Stimulated activated CD4-positive, alpha-beta T cell treated with anti-CD3 and anti-CD28 coated beads, Interleukin-4, amount 100 ng/mL, for 1 hour (primary cell): Measurements from ENCODE around the gene DNAL4.

Experiments
- DNase-seq: peaks from one replicate; pipeline ENCODE4 v3.0.0-alpha.2; 2020

DNAL4 gene

DNA sequence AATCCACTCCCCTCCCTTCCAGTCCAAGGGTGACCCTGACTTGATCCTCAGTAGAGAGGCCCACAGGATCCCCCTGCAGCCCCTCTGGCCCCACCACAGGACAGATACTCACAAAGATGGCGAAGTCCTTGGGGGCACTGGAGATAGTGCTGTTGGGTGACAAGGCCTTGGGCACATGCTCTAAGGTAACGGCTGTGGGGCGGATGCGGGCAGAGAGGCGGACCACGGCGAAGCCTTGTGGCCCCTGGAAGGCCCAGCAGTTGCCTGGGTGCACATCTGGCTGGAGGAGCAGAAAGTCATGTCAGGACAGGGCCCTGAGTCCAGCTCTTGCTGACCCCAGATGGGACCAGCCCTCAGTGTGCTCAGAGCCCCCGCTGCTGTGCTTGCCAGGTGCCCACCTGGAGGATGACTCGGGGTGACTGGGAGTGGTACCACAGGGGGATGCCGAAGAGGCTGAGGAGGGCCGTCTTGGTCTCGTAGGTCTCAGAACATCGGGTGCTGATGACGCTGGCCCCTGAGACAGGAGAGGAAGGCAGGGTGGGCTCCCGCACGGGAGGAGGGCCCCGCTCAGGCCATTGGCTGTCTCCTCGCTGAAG, 55.4 kb downstream of the DNAL4 start:
- no peak for DNase-seq

GRCh38 chr22:38737302-38738060, 56.5 kb downstream of the DNAL4 start:
- no peak for DNase-seq

- DNase-seq = no peak
These were observed 57.7 kb downstream of the DNAL4 start for GRCh38 chr22:38736257-38736570.

GRCh38 chr22:38735465-38736256, 58.3 kb downstream of the DNAL4 start:
- DNase-seq = no peak

DNA sequence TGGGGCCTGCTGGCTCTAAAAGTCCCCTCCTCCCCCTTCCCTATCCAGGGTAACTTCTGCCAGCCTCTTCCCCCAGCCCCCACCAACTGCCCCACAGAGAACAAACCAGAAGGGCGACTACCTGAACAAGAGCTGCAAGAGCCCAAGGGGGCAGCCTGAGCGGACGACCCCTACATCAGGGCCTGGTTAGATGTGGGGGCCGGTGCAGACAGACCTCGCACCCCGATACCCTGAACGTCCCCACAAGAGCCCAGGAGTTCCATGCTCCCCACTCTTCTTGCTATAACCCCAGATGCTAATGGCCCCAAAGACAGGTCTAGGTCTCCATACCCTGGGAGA, 58.8 kb downstream of the DNAL4 start:
- no peak for DNase-seq

- no peak for DNase-seq
These were observed 59.4 kb downstream of the DNAL4 start for GRCh38 chr22:38734421-38735100.

GRCh38 chr22:38733724-38734381, 60.1 kb downstream of the DNAL4 start:
- DNase-seq = no peak

- peak; percentile 58 for DNase-seq
These were observed 60.6 kb downstream of the DNAL4 start for GRCh38 chr22:38733329-38733723.

GRCh38 chr22:38732251-38732815, 61.6 kb downstream of the DNAL4 start:
- no peak for DNase-seq

DNA sequence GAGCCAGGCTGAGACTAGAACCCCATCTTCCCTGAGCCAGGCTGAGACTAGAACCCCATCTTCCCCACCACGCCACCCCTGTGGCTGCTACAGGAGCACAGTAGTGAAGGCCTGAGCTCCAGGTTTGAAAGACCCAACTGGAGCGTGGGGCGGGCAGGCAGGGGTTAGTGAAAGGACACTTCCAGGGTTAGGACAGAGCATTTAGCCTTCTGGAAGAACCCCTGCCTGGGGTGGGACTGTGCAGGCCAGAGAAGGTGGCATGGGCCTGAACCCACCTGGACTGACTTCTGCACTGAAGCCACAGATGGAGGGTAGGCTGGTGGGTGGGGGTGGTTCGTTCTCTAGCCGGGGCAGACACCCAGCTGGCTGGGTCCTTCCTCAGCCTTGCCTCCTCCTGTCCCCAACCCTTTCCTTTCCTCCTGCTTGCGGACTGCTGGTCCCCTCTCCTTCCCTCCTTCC, 62.2 kb downstream of the DNAL4 start:
- no peak for DNase-seq

DNA sequence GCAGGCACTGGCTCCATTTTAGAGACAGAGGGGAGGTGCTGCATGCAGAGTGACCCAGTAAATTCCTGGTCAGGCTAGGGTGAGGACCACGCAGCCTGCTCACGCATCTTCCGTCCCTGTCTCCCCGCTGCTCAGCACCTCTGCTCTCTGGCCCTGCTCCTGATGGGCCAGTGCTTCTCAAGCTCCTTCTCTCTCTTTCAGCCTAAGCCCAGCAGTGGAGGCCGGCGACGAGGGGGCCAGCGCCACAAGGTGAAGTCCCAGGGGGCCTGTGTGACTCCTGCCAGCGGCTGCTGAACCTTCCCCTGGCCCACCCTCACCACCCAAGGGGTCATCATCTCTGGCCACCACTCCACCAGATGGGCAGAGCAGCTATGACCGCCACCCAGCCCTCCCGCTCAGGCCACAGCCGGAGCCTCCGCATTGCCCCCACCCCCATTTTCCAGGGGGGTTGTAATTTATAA, 63.5 kb downstream of the DNAL4 start:
- no peak for DNase-seq

DNA sequence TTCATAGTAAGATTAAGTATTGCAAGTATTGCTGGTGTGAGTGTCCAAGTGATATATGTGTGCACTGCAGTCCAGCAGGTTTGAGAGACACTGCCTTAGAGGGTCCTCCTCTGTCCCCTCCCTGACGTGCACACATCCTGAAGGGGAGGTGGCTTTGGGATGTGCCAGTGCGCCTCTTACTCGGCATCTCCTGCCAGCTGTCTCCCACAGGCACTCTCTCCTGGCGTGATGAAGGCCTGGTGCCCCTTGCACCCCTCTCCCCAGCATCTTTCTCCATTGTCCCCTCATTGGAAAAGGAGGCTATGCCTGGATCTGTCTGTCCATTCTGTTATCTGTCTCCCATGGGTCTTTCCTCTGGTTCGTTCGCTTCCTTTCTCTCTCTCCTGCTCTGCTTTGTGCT, 64.0 kb downstream of the DNAL4 start:
- no peak for DNase-seq

DNA sequence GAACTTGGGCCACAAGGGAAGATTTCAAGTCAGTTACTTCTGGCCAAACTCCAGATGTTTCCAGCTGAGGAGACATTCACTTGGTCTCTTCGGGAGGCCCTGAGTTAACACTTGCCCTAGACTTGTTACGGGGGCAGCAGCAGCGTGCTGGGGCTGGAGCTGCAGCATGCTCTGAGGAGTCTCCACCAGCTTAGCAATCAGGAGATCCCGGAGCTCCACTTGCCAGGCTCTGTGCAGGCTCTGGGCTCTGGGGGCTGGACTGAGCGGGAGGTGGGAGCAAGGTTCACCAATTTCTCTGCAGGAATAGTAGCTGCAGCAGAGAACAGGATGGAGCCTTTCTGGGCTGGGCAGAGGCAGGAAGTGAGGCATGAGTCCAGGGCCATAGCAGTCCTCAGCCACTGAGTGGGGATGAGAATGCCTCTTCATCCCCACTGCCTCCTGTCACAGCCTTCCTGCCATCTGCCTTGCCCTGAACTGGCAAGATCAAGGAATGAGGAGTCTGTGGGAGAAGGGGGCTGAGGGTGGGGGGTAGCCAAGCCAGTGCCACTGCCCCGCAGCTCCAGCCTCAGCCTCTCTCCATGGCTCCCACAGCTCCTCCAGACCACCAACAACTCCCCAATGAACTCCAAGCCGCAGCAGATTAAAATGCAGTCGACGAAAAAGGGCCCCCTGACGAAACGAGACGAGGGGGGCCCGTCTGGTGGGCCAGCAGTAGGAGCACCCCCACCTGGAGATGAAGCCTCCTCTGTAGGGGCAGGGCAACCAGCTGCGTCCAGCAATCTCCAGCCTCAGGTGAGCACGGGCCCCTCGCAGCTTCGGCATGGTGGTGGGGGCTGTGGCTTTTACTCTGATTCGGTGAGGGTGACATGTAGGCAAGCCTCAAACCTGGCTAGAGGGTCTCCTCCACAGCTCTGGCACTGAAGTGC, 64.8 kb downstream of the DNAL4 start:
- DNase-seq = no peak
